GM18951 (cell line): ENCODE results near the gene PTCHD1.

Experiments used
- POLR2A ChIP-seq: IDR thresholded peaks from 4 replicates; pipeline ENCODE4 v1.6.1; 2011; ENCODE audit warnings: mild to moderate bottlenecking; ENCODE audit not compliant: insufficient read length, insufficient read depth; ENCODE audit errors: extremely low read depth
- in situ Hi-C: fragments of 300-500 bp; cut with MboI; formaldehyde crosslinking; loops from one replicate; pipeline ENCODE4 v1.12.0; 2022; ENCODE audit warnings: low sequenced_read_pairs, mixed read lengths, inconsistent platforms; ENCODE audit not compliant: unreplicated experiment

Gene PTCHD1

GRCh38 chrX:23332888-23333821 lies 1.5 kb upstream of the PTCHD1 start:
- in situ Hi-C loops: no loop called here
- TF ChIP-seq POLR2A: no peak

GRCh38 chrX:23333842-23334520 lies 668 bp upstream of the PTCHD1 start:
- no peak for TF ChIP-seq POLR2A

GRCh38 chrX:23334521-23334847 lies 165 bp upstream of the PTCHD1 start:
- TF ChIP-seq POLR2A: no peak
- in situ Hi-C loops: no loop called here

More at GRCh38 chrX:23333842-23334520, 668 bp upstream of the PTCHD1 start:
- in situ Hi-C loops: no loop called here

GRCh38 chrX:23338334-23338733 lies 3.7 kb downstream of the PTCHD1 start:
- in situ Hi-C loops: no loop called here
- TF ChIP-seq POLR2A: no peak

DNA sequence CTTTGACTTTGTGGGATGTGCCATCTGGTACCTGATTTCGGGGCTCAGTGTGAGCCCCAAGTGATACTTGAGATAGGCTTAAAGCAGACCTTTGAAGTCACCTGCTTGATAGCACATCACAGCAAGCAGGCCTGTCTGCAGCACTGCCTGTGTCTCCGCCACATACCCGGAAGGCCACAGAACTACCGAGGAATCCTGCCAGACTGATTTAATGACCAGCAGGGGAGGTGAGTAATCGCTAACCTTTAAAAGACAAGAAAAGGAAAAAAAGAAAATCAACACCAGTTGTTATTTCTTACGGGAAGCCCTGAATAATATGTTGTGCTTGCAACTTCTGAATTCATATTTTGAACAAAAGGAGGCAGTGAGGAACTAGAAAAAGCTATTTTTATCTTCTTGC lies 6.8 kb downstream of the PTCHD1 start:
- no peak for TF ChIP-seq POLR2A
- in situ Hi-C loops: no loop called here

- in situ Hi-C loops: no loop called here
- no peak for TF ChIP-seq POLR2A
These were observed 9.7 kb downstream of the PTCHD1 start for GRCh38 chrX:23344238-23344903.

DNA sequence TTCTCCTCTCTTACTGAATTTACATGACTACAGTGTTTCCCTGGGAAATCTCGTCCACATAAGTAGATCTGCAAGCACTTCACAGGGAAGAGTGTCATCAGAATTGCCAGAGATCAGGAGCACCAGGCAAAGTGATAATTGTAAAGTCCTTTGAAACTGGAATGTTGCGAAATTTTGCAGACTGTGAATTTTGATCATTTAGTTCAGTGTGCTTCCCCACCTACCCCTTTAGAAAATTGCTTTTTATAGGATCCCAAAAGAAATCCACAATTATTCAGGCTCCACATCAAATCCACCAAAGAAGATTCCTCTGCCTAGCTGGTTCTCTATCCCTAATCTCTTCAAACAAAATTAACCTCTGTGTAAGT lies 10.2 kb downstream of the PTCHD1 start:
- in situ Hi-C loops: no loop called here

GRCh38 chrX:23356189-23356588 lies 21.5 kb downstream of the PTCHD1 start:
- in situ Hi-C loops: no loop called here

More for the DNA sequence above, 10.2 kb downstream of the PTCHD1 start:
- no peak for TF ChIP-seq POLR2A

GRCh38 chrX:23364416-23364815 lies 29.8 kb downstream of the PTCHD1 start:
- in situ Hi-C loops: no loop called here
- no peak for TF ChIP-seq POLR2A

More at GRCh38 chrX:23356189-23356588, 21.5 kb downstream of the PTCHD1 start:
- no peak for TF ChIP-seq POLR2A

DNA sequence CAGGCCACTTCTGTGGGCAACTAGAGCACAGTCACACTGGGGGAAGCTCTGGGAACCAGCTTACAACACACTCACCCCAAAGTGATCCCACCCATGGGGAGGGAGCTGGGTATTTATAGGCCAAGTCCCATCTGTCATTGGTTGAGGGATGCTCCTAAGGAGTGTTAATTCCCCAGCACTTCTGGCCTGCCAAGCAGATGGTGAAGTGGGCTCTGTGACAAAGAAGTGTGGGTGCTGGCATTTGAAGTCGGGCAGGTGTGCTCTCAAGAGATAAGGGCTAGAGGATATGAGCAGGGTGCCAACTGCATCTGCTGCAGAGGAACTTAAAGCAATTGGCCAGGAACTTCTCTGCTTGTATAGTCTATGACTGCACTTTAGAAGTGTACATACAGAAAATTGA lies 30.9 kb downstream of the PTCHD1 start:
- in situ Hi-C loops: no loop called here
- no peak for TF ChIP-seq POLR2A

DNA sequence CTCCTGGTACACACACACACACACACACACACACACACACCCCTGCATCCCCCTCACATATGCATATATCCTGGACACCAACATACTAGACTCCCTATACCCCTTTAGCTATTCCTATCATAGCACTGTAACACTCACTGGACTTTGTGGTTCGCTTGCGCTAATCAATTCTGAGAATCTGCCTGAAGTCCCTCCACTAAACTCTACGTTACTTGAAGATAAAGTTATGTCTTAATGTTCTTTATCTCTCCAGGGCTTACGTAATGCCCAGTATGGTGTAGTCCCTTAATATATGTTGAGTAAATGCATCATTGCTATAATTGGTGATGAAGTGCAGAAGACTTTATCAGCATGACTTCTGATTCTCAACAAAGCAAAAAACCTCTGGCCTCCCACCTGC lies 32.3 kb downstream of the PTCHD1 start:
- in situ Hi-C loops: no loop called here
- no peak for TF ChIP-seq POLR2A

GRCh38 chrX:23369027-23369426 lies 34.4 kb downstream of the PTCHD1 start:
- in situ Hi-C loops: no loop called here
- TF ChIP-seq POLR2A: no peak

GRCh38 chrX:23372220-23372902 lies 37.7 kb downstream of the PTCHD1 start:
- in situ Hi-C loops: no loop called here
- TF ChIP-seq POLR2A: no peak
